Tibial nerve (tissue), 4 donors: ENCODE results near the gene RGS3. TPM values are rescaled to one million over a fixed set of nuclear protein-coding genes. Genes with fewer than 3 reads are reported as not detected.

Experiments used
- DNase-seq, 2 donors: peaks; one replicate each; pipeline ENCODE4 v3.0.0-alpha.2; 2019; ENCODE audit warnings: low spot score in 2 of 2
- H3K27ac ChIP-seq, 4 donors: fragments of 200-600 bp; sonication (generic) in 3 of 4; one replicate each; pipeline ENCODE4 v1.5.1; 2017 to 2019; ENCODE audit warnings: mild to moderate bottlenecking in 1 of 4
- H3K27me3 ChIP-seq, 2 donors: fragments of 200-600 bp; sonication (generic) in 1 of 2; one replicate each; pipeline versions ENCODE4 v1.5.1 to v1.6.0; 2017 to 2019
- H3K36me3 ChIP-seq, 3 donors: fragments of 200-600 bp; sonication (generic); one replicate each; pipeline ENCODE4 v1.5.1; 2018 to 2019
- H3K4me1 ChIP-seq, 4 donors: fragments of 200-600 bp; sonication (generic) in 3 of 4; one replicate each; pipeline ENCODE4 v1.5.1; 2017 to 2019
- H3K4me3 ChIP-seq, 4 donors: fragments of 200-600 bp; sonication (generic) in 3 of 4; one replicate each; pipeline ENCODE4 v1.5.1; 2017 to 2019; ENCODE audit warnings: mild to moderate bottlenecking in 1 of 4, moderate library complexity in 1 of 4
- H3K9me3 ChIP-seq, 4 donors: fragments of 200-600 bp; sonication (generic) in 3 of 4; one replicate each; pipeline ENCODE4 v1.5.1; 2017 to 2019
- EP300 ChIP-seq, 2 donors: sonication (generic); formaldehyde crosslinking; IDR thresholded peaks; one replicate each; pipeline ENCODE4 v1.6.1; 2017; ENCODE audit warnings: antibody characterized with exemption in 2 of 2, mild to moderate bottlenecking in 1 of 2
- POLR2A ChIP-seq, 2 donors: fragments of 450-650 bp; IDR thresholded peaks; one replicate each; pipeline ENCODE4 v1.6.1; 2017; ENCODE audit warnings: antibody characterized with exemption in 2 of 2, mild to moderate bottlenecking in 2 of 2, moderate library complexity in 2 of 2
- WGBS, 2 donors: methylation state at CpG; one replicate each; pipeline ENCODE4 v1.1.5; 2018; 5-methylcytosine and 5-hydroxymethylcytosine counted together
- total RNA-seq, 4 donors: library from RNA; depleted of rRNA; stranded (reverse); fragments of >200 nt; gene quantifications; one replicate each; pipeline ENCODE4 v1.1.0, GENCODE V29; 2016
- TF ChIP-seq, protein P1 (sequence below), 5 experiments: fragments of 200-600 bp in 3 of 5; fragments of 450-650 bp in 2 of 5; sonication (generic) in 3 of 5; IDR thresholded peaks; one replicate each; pipeline ENCODE4 v1.5.1; 2016 to 2019; ENCODE audit warnings: antibody characterized with exemption in 5 of 5, mild to moderate bottlenecking in 3 of 5, moderate library complexity in 2 of 5

The RGS3 gene
- total RNA-seq, 4 donors from 2014 or later = 18.0 to 45.9 (median 35.2) TPM

DNA sequence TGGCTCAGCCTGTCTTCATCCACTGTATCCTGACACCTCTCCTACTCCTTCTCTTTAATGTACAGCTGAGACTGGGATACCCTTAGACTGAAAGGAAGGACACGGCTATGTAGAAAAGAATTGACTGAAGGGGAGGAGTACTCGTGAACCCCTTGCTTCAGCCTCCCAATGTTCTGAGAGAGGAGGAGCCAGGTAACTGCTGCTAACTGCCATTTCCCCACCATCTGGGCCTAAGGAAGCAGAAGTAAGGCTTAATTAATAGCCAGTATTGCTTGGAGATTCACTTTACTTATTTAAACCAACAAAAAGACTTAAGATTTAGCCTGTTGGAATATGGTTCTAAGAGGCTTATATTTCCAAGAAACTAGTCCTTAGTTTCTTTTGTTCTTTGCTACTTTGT lies 18.8 kb upstream of the RGS3 start:
- no peak for DNase-seq
- H3K9me3 ChIP-seq = no peaks in the 10 kb centered on the region
- H3K4me3 ChIP-seq = no peak overlapping the region
- 75 to 88% methylated on average over 2 of the region's 2 CpGs for WGBS, 2 donors
- no peaks in the 10 kb centered on the region for H3K36me3 ChIP-seq
- peaks cover 0 to 6% (median 0%) of the 10 kb centered on the region in 4 donors for H3K4me1 ChIP-seq
- TF ChIP-seq EP300 (IDR thresholded peaks at IDR 0.05) = no peak
- no peak for TF ChIP-seq POLR2A (IDR thresholded peaks at IDR 0.05)
- TF ChIP-seq, protein P1, sequence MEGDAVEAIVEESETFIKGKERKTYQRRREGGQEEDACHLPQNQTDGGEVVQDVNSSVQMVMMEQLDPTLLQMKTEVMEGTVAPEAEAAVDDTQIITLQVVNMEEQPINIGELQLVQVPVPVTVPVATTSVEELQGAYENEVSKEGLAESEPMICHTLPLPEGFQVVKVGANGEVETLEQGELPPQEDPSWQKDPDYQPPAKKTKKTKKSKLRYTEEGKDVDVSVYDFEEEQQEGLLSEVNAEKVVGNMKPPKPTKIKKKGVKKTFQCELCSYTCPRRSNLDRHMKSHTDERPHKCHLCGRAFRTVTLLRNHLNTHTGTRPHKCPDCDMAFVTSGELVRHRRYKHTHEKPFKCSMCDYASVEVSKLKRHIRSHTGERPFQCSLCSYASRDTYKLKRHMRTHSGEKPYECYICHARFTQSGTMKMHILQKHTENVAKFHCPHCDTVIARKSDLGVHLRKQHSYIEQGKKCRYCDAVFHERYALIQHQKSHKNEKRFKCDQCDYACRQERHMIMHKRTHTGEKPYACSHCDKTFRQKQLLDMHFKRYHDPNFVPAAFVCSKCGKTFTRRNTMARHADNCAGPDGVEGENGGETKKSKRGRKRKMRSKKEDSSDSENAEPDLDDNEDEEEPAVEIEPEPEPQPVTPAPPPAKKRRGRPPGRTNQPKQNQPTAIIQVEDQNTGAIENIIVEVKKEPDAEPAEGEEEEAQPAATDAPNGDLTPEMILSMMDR (IDR thresholded peaks at IDR 0.05) = no peak
- H3K27ac ChIP-seq = no peak overlapping the region
- H3K27me3 ChIP-seq = no peaks in the 10 kb centered on the region

DNA sequence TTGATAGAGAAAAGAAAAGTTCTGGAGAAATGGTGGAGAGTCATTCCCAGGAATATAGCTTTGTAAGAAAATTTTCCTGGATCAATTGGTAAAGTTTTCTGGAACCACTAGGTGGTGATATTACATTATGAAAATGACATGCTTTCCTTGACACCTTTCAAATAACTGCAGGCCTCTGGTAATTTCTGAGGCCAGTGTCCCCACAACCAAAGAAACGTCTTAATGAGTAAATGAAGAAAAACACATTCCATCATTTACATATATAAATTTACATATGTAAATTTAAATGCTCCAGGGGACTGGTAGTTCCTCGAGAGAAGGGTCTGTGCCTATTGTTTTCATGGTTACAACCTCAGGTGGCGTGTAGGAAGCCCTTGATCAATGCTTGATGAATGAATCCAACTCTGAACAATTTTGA lies 17.2 kb upstream of the RGS3 start:
- Histone ChIP-seq H3K4me3 (no peak overlapping the region), H3K27ac (no peak overlapping the region), H3K27me3 (no peaks in the 10 kb centered on the region), H3K9me3 (no peaks in the 10 kb centered on the region), H3K36me3 (no peaks in the 10 kb centered on the region), H3K4me1 (peaks cover 0 to 6% (median 0%) of the 10 kb centered on the region in 4 donors)
- DNase-seq = no peak
- TF ChIP-seq POLR2A (IDR thresholded peaks at IDR 0.05) (no peak), EP300 (IDR thresholded peaks at IDR 0.05) (no peak)
- TF ChIP-seq, protein P1 (IDR thresholded peaks at IDR 0.05) = peak; percentile 36 to 74 (median 55)
- WGBS, 2 donors = 61% methylated on average over 3 of the region's 3 CpGs

DNA sequence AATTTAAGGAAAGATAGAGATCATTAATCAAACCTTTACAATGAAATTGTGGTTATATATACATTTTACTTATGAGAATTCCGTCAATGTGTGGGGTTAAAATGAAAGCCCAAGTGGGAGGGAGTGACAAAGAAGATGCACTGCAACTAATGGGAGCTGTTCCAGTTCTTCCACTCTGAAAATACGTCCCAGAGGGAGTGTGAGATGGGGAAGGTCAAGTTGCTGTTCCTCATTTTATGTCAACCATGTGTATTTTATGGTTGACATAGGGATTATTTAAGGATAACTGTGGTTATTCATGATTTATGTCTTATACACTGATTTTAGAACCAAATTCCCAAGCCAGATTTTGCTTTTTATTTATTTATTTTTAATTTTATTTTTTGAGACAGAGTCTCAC lies 14.2 kb upstream of the RGS3 start:
- H3K36me3 ChIP-seq = no peaks in the 10 kb centered on the region
- H3K4me3 ChIP-seq = no peak overlapping the region
- H3K4me1 ChIP-seq = peaks cover 0 to 7% (median 3%) of the 10 kb centered on the region in 4 donors
- TF ChIP-seq, protein P1 (IDR thresholded peaks at IDR 0.05) = no peak
- TF ChIP-seq EP300 (IDR thresholded peaks at IDR 0.05) (no peak), POLR2A (IDR thresholded peaks at IDR 0.05) (no peak)
- DNase-seq = no peak
- 54 to 57% methylated on average over 2 of the region's 2 CpGs for WGBS, 2 donors
- no peaks in the 10 kb centered on the region for H3K27me3 ChIP-seq
- no peak overlapping the region for H3K27ac ChIP-seq
- H3K9me3 ChIP-seq = no peaks in the 10 kb centered on the region

DNA sequence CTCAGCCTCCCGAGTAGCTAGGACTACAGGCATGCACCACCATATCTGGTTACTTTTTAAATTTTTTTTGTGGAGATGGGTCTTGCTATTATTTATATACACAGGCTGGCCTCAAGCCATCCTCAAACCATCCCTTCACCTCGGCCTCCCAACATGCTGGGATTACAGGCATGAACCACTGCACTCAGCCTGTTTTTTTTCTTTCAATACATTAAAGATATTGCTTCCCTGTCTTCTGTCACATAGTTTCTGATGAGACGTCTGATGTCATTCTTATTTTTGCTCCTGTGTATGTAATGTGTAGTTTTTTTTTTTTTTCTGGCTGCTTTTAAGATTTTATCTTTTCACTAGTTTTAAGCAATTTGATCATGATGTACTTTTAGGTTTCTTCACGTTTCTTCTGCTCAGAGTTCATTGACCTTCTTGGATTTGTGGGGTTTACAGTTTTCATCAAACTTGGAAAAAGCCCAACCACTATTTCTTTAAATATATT lies 11.4 kb upstream of the RGS3 start:
- Histone ChIP-seq H3K27ac (no peak overlapping the region), H3K4me1 (peaks cover 0 to 25% (median 22%) of the 10 kb centered on the region in 4 donors), H3K4me3 (no peak overlapping the region), H3K9me3 (no peaks in the 10 kb centered on the region), H3K36me3 (no peaks in the 10 kb centered on the region), H3K27me3 (no peaks in the 10 kb centered on the region)
- DNase-seq = no peak
- WGBS, 2 donors = 63% methylated on average over 4 of the region's 4 CpGs
- TF ChIP-seq, protein P1 (IDR thresholded peaks at IDR 0.05) = no peak
- TF ChIP-seq POLR2A (IDR thresholded peaks at IDR 0.05) = no peak
- no peak for TF ChIP-seq EP300 (IDR thresholded peaks at IDR 0.05)

DNA sequence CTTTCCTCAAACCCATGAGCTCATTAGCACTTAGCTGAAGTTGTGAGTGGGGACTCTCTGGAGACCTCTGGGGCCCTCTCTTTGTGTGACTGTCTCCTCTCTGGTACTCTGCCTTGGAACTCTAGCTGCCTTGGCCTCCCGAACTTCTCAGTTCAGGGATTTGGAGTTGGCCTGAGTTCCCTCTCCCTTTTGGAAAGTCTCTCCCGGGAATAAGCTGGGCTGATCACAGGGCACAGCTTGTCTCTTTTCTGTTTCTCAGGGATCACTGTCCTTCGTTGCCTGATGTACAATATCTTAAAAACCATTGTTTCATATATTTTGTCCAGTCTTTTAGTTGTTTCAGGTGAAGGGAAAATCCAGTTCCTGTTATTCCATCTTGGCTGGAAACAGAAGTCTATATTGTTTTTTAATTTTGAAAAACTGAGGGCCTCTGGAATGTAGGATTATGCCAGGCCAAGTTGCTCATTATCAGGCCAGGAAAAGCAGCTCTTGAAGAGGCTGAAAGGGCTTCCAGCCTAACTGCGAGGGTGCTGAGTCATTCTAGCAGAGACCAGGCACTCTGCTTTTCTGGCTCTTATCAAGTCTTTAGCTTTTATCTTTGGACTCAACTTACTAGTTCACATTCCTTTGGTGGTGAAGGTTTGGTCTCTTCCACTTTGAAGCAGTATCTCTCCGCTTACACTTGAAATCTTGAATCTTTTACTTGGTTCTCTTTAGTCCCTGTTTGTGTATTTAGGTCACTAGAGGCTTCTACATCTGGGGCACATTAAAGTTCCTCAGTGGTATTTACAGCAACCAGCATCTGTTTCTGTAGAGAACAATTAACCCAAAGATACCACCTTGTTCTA lies 8.4 kb upstream of the RGS3 start:
- H3K27me3 ChIP-seq = no peaks in the 10 kb centered on the region
- DNase-seq = peak in 1 of 2 donors; percentile 34

More for the DNA sequence above, 8.4 kb upstream of the RGS3 start:
- TF ChIP-seq POLR2A (IDR thresholded peaks at IDR 0.05) (no peak), EP300 (IDR thresholded peaks at IDR 0.05) (peak in 1 of 2 donors; percentile 16)
- TF ChIP-seq, protein P1 (IDR thresholded peaks at IDR 0.05) = no peak
- Histone ChIP-seq H3K36me3 (no peaks in the 10 kb centered on the region), H3K4me1 (peaks cover 0 to 25% (median 22%) of the 10 kb centered on the region in 4 donors), H3K27ac (peak overlapping the region; percentile 48 to 86 (median 67)), H3K4me3 (no peak overlapping the region), H3K9me3 (no peaks in the 10 kb centered on the region)
- 29 to 34% methylated on average over 5 of the region's 5 CpGs for WGBS, 2 donors
